HEK293 (cell line): Measurements from ENCODE around the gene TXN2.
A peak's percentile ranks its signal among the peaks of the same experiment; 100 is the strongest.

Experiments
- ELK4 ChIP-seq: IDR thresholded peaks from 2 replicates; pipeline ENCODE4 v1.6.1; 2011; ENCODE audit warnings: mild to moderate bottlenecking, low read depth, low read length, borderline replicate concordance
- GLIS2 ChIP-seq: fragments of 450-650 bp; formaldehyde crosslinking; IDR thresholded peaks from 2 replicates; pipeline ENCODE4 v1.5.1; 2016; ENCODE audit warnings: missing biosample characterization, missing genetic modification characterization
- KLF16 ChIP-seq: fragments of 450-650 bp; formaldehyde crosslinking; IDR thresholded peaks from 2 replicates; pipeline ENCODE4 v1.5.1; 2017; ENCODE audit warnings: missing biosample characterization, missing genetic modification characterization
- KLF9 ChIP-seq: fragments of 450-650 bp; formaldehyde crosslinking; IDR thresholded peaks from 2 replicates; pipeline ENCODE4 v1.5.1; 2016; ENCODE audit warnings: missing biosample characterization, missing genetic modification characterization, low read depth
- PBX3 ChIP-seq: sonication (generic); formaldehyde crosslinking; IDR thresholded peaks from 2 replicates; pipeline ENCODE4 v1.8.1; 2022; ENCODE audit warnings: mild to moderate bottlenecking, moderate library complexity, missing genetic modification reagents
- PRDM10 ChIP-seq: fragments of 450-650 bp; formaldehyde crosslinking; IDR thresholded peaks from 2 replicates; pipeline ENCODE4 v1.5.1; 2016; ENCODE audit warnings: missing biosample characterization, missing genetic modification characterization
- ZBTB1 ChIP-seq: fragments of 450-650 bp; formaldehyde crosslinking; IDR thresholded peaks from 2 replicates; pipeline ENCODE4 v1.5.1; 2016; ENCODE audit warnings: missing biosample characterization, missing genetic modification characterization
- ZBTB17 ChIP-seq: fragments of 450-650 bp; formaldehyde crosslinking; IDR thresholded peaks from 2 replicates; pipeline ENCODE4 v1.5.1; 2016; ENCODE audit warnings: missing biosample characterization, missing genetic modification characterization
- ZBTB21 ChIP-seq: fragments of 450-650 bp; formaldehyde crosslinking; IDR thresholded peaks from 2 replicates; pipeline ENCODE4 v1.5.1; 2017; ENCODE audit warnings: missing biosample characterization, missing genetic modification characterization
- ZBTB7A ChIP-seq: fragments of 450-650 bp; formaldehyde crosslinking; IDR thresholded peaks from 2 replicates; pipeline ENCODE4 v1.5.1; 2016; ENCODE audit warnings: low read depth, missing biosample characterization, missing genetic modification characterization
- ZNF133 ChIP-seq: fragments of 450-650 bp; formaldehyde crosslinking; IDR thresholded peaks from 2 replicates; pipeline ENCODE4 v1.5.1; 2016; ENCODE audit warnings: missing biosample characterization, missing genetic modification characterization
- ZNF140 ChIP-seq: fragments of 450-650 bp; formaldehyde crosslinking; IDR thresholded peaks from 2 replicates; pipeline ENCODE4 v1.5.1; 2016; ENCODE audit warnings: missing biosample characterization, missing genetic modification characterization
- ZNF211 ChIP-seq: fragments of 450-650 bp; formaldehyde crosslinking; IDR thresholded peaks from 2 replicates; pipeline ENCODE4 v1.5.1; 2016; ENCODE audit warnings: low read depth, missing biosample characterization, missing genetic modification characterization
- ZNF248 ChIP-seq: fragments of 450-650 bp; formaldehyde crosslinking; IDR thresholded peaks from 2 replicates; pipeline ENCODE4 v1.5.1; 2017; ENCODE audit warnings: missing biosample characterization, missing genetic modification characterization
- ZNF362 ChIP-seq: fragments of 450-650 bp; formaldehyde crosslinking; IDR thresholded peaks from 2 replicates; pipeline ENCODE4 v1.5.1; 2016; ENCODE audit warnings: missing biosample characterization, missing genetic modification characterization
- ZNF416 ChIP-seq: fragments of 450-650 bp; formaldehyde crosslinking; IDR thresholded peaks from 2 replicates; pipeline ENCODE4 v1.5.1; 2016; ENCODE audit warnings: missing biosample characterization, missing genetic modification characterization
- ZNF426 ChIP-seq: fragments of 450-650 bp; formaldehyde crosslinking; IDR thresholded peaks from 2 replicates; pipeline ENCODE4 v1.5.1; 2017; ENCODE audit warnings: missing biosample characterization, missing genetic modification characterization, mild to moderate bottlenecking, inconsistent platforms, moderate library complexity
- ZNF518A ChIP-seq: fragments of 450-650 bp; formaldehyde crosslinking; conservative IDR thresholded peaks from 2 replicates; pipeline ENCODE4 v1.5.1; 2016; ENCODE audit warnings: low read depth, missing biosample characterization, missing genetic modification characterization
- ZNF660 ChIP-seq: fragments of 450-650 bp; IDR thresholded peaks from 2 replicates; pipeline ENCODE4 v1.5.1; 2018; ENCODE audit warnings: missing biosample characterization, mild to moderate bottlenecking, missing genetic modification characterization
- ZNF664 ChIP-seq: fragments of 450-650 bp; formaldehyde crosslinking; IDR thresholded peaks from 2 replicates; pipeline ENCODE4 v1.5.1; 2016; ENCODE audit warnings: missing biosample characterization, missing genetic modification characterization
- ZNF747 ChIP-seq: fragments of 450-650 bp; formaldehyde crosslinking; IDR thresholded peaks from 2 replicates; pipeline ENCODE4 v1.5.1; 2016; ENCODE audit warnings: missing biosample characterization, missing genetic modification characterization
- ZNF792 ChIP-seq: fragments of 450-650 bp; formaldehyde crosslinking; IDR thresholded peaks from 2 replicates; pipeline ENCODE4 v1.5.1; 2016; ENCODE audit warnings: missing biosample characterization, missing genetic modification characterization
- TF ChIP-seq, protein P1 (sequence below): fragments of 450-650 bp; formaldehyde crosslinking; IDR thresholded peaks from 2 replicates; pipeline ENCODE4 v1.5.1; 2016; ENCODE audit warnings: missing biosample characterization, missing genetic modification characterization
- TF ChIP-seq, protein P2 (sequence below): fragments of 450-650 bp; formaldehyde crosslinking; IDR thresholded peaks from 2 replicates; pipeline ENCODE4 v1.5.1; 2016; ENCODE audit warnings: missing biosample characterization, missing genetic modification characterization

TXN2 gene

GRCh38 chr22:36528795-36529751, 47.6 kb upstream of the TXN2 start, which contains the start of gene EIF3D (continued):
- TF ChIP-seq KLF9 (tag by site-specific recombination) (peak; percentile 67; the same call in 1 of the 2 replicates), GLIS2 (tag by site-specific recombination) (peak; percentile 75), KLF16 (tag by site-specific recombination) (peak; percentile 76), ZBTB21 (tag by site-specific recombination) (peak; percentile 76), ZNF660 (tag by site-specific recombination) (peak; percentile 72), ZNF248 (no peak), PBX3 (CRISPR knock-in tag) (peak; percentile 71; the same call in 1 of the 2 replicates), ZNF747 (tag by site-specific recombination) (no peak), ZBTB17 (tag by site-specific recombination) (peak; percentile 94), ELK4 (peak; percentile 93), ZNF518A (tag by site-specific recombination) (peak; percentile 97), ZNF140 (tag by site-specific recombination) (no peak), ZNF664 (no peak), PRDM10 (peak; percentile 90), ZNF133 (tag by site-specific recombination) (no peak), ZNF426 (no peak), ZNF416 (tag by site-specific recombination) (no peak), ZNF792 (tag by site-specific recombination) (0 out of 2 replicates have a peak, but pooled peaks have one; percentile 64), ZBTB1 (tag by site-specific recombination) (peak; percentile 89), ZNF211 (no peak), ZNF362 (tag by site-specific recombination) (no peak), ZBTB7A (no peak)
- TF ChIP-seq, protein P1, sequence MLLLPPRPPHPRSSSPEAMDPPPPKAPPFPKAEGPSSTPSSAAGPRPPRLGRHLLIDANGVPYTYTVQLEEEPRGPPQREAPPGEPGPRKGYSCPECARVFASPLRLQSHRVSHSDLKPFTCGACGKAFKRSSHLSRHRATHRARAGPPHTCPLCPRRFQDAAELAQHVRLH (tag by site-specific recombination): peak; percentile 64
- TF ChIP-seq, protein P2, sequence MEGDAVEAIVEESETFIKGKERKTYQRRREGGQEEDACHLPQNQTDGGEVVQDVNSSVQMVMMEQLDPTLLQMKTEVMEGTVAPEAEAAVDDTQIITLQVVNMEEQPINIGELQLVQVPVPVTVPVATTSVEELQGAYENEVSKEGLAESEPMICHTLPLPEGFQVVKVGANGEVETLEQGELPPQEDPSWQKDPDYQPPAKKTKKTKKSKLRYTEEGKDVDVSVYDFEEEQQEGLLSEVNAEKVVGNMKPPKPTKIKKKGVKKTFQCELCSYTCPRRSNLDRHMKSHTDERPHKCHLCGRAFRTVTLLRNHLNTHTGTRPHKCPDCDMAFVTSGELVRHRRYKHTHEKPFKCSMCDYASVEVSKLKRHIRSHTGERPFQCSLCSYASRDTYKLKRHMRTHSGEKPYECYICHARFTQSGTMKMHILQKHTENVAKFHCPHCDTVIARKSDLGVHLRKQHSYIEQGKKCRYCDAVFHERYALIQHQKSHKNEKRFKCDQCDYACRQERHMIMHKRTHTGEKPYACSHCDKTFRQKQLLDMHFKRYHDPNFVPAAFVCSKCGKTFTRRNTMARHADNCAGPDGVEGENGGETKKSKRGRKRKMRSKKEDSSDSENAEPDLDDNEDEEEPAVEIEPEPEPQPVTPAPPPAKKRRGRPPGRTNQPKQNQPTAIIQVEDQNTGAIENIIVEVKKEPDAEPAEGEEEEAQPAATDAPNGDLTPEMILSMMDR (tag by site-specific recombination): peak; percentile 18; the same call in 1 of the 2 replicates
